Measurements from ENCODE around the gene PHLPP1.

The PHLPP1 gene

GRCh38 chr18:62937065-62937464 is 221.7 kb downstream of the PHLPP1 start:
- Histone ChIP-seq H2BK5ac (ENCODE audit: low read length) (no peak overlapping the region), H2AK5ac (ENCODE audit: low read depth, low read length) (no peak overlapping the region), H4K91ac (ENCODE audit: low read depth, low read length, poor library complexity) (no peak overlapping the region), H3K4ac (ENCODE audit: low read length) (no peak overlapping the region), H3K27me3 (ENCODE audit: control insufficient read depth in 3 of 3, insufficient read depth in 3 of 3, low read depth in 1 of 3, low read length in 3 of 3) (no peaks in the 10 kb centered on the region), H3K14ac (ENCODE audit: low read length) (no peak overlapping the region), H3K79me1 (ENCODE audit: low read depth, low read length) (no peaks in the 10 kb centered on the region), H2BK15ac (ENCODE audit: low read length) (no peak overlapping the region), H3K4me3 (ENCODE audit: low read length in 2 of 2) (no peak overlapping the region), H4K8ac (ENCODE audit: low read depth, low read length) (no peak overlapping the region), H3K9me3 (replicated peaks in 1 of 2; ENCODE audit: control insufficient read depth in 2 of 2, insufficient read depth in 1 of 2, low read depth in 1 of 2, low read length in 2 of 2) (peaks cover 0 to 7% of the 10 kb centered on the region in 2 donors), H3K9ac (ENCODE audit: low read depth, low read length, poor library complexity) (no peak overlapping the region), H3K4me1 (ENCODE audit: control insufficient read depth in 2 of 2, insufficient read depth in 1 of 2, low read depth in 1 of 2, low read length in 2 of 2) (no peaks in the 10 kb centered on the region), H2BK120ac (ENCODE audit: low read depth, low read length) (no peak overlapping the region), H3K36me3 (replicated peaks in 1 of 2; ENCODE audit: control insufficient read depth in 2 of 2, insufficient read depth in 2 of 2, low read length in 2 of 2) (peaks cover 0 to 17% of the 10 kb centered on the region in 2 donors), H3K27ac (replicated peaks; ENCODE audit: low read length) (no peak overlapping the region), H2AFZ (ENCODE audit: low read length) (no peak overlapping the region), H3K23ac (ENCODE audit: low read depth, low read length, poor library complexity) (no peak overlapping the region), H3K18ac (ENCODE audit: low read length) (no peak overlapping the region), H2BK12ac (ENCODE audit: low read length) (no peak overlapping the region), H3K4me2 (ENCODE audit: insufficient read depth, low read length, poor library complexity, severe bottlenecking) (no peak overlapping the region)
- WGBS, 2 donors (ENCODE audit: extremely low coverage in 2 of 2, insufficient read length in 2 of 2, insufficient replicate concordance in 1 of 2), result no CpG with 5 or more reads among the region's 2 CpGs
- DNase-seq (ENCODE audit: low spot score), result no peak

- Histone ChIP-seq H3K27ac (replicated peaks; ENCODE audit: low read length) (no peak overlapping the region), H3K4me2 (ENCODE audit: insufficient read depth, low read length, poor library complexity, severe bottlenecking) (no peak overlapping the region), H2BK5ac (ENCODE audit: low read length) (no peak overlapping the region), H3K18ac (ENCODE audit: low read length) (no peak overlapping the region), H4K91ac (ENCODE audit: low read depth, low read length, poor library complexity) (no peak overlapping the region), H3K9ac (ENCODE audit: low read depth, low read length, poor library complexity) (no peak overlapping the region), H3K9me3 (replicated peaks in 1 of 2; ENCODE audit: control insufficient read depth in 2 of 2, insufficient read depth in 1 of 2, low read depth in 1 of 2, low read length in 2 of 2) (no peaks in the 10 kb centered on the region), H3K79me1 (ENCODE audit: low read depth, low read length) (no peaks in the 10 kb centered on the region), H3K4me1 (ENCODE audit: control insufficient read depth in 2 of 2, insufficient read depth in 1 of 2, low read depth in 1 of 2, low read length in 2 of 2) (no peaks in the 10 kb centered on the region), H3K4me3 (ENCODE audit: low read length in 2 of 2) (no peak overlapping the region), H2BK12ac (ENCODE audit: low read length) (no peak overlapping the region), H2BK120ac (ENCODE audit: low read depth, low read length) (no peak overlapping the region), H3K4ac (ENCODE audit: low read length) (no peak overlapping the region), H4K8ac (ENCODE audit: low read depth, low read length) (no peak overlapping the region), H3K27me3 (ENCODE audit: control insufficient read depth in 3 of 3, insufficient read depth in 3 of 3, low read depth in 1 of 3, low read length in 3 of 3) (no peaks in the 10 kb centered on the region), H3K23ac (ENCODE audit: low read depth, low read length, poor library complexity) (no peak overlapping the region), H2AFZ (ENCODE audit: low read length) (no peak overlapping the region), H3K14ac (ENCODE audit: low read length) (no peak overlapping the region), H2BK15ac (ENCODE audit: low read length) (no peak overlapping the region), H2AK5ac (ENCODE audit: low read depth, low read length) (no peak overlapping the region), H3K36me3 (replicated peaks in 1 of 2; ENCODE audit: control insufficient read depth in 2 of 2, insufficient read depth in 2 of 2, low read length in 2 of 2) (peaks cover 1 to 26% of the 10 kb centered on the region in 2 donors)
- no peak for DNase-seq (ENCODE audit: low spot score)
- no CpG with 5 or more reads among the region's 1 CpG for WGBS, 2 donors (ENCODE audit: extremely low coverage in 2 of 2, insufficient read length in 2 of 2, insufficient replicate concordance in 1 of 2)
Observed at GRCh38 chr18:62938006-62938405, 222.7 kb downstream of the PHLPP1 start.

GRCh38 chr18:62938487-62938886 is 223.1 kb downstream of the PHLPP1 start:
- no peak overlapping the region for H3K4me3 ChIP-seq (ENCODE audit: low read length in 2 of 2)
- no peak overlapping the region for H2BK15ac ChIP-seq (ENCODE audit: low read length)
- no peak overlapping the region for H2BK12ac ChIP-seq (ENCODE audit: low read length)
- H3K14ac ChIP-seq (ENCODE audit: low read length), result no peak overlapping the region
- H4K8ac ChIP-seq (ENCODE audit: low read depth, low read length), result no peak overlapping the region
- no peak overlapping the region for H2BK5ac ChIP-seq (ENCODE audit: low read length)
- no peak overlapping the region for H3K18ac ChIP-seq (ENCODE audit: low read length)
- H3K36me3 ChIP-seq (replicated peaks in 1 of 2; ENCODE audit: control insufficient read depth in 2 of 2, insufficient read depth in 2 of 2, low read length in 2 of 2), result peaks cover 3 to 31% of the 10 kb centered on the region in 2 donors
- no peak overlapping the region for H3K27ac ChIP-seq (replicated peaks; ENCODE audit: low read length)
- H3K4me1 ChIP-seq (ENCODE audit: control insufficient read depth in 2 of 2, insufficient read depth in 1 of 2, low read depth in 1 of 2, low read length in 2 of 2), result no peaks in the 10 kb centered on the region
- H3K79me1 ChIP-seq (ENCODE audit: low read depth, low read length), result no peaks in the 10 kb centered on the region
- no peak overlapping the region for H2AK5ac ChIP-seq (ENCODE audit: low read depth, low read length)
- H3K23ac ChIP-seq (ENCODE audit: low read depth, low read length, poor library complexity), result no peak overlapping the region
- no peaks in the 10 kb centered on the region for H3K9me3 ChIP-seq (replicated peaks in 1 of 2; ENCODE audit: control insufficient read depth in 2 of 2, insufficient read depth in 1 of 2, low read depth in 1 of 2, low read length in 2 of 2)
- no peak overlapping the region for H3K9ac ChIP-seq (ENCODE audit: low read depth, low read length, poor library complexity)
- no peak overlapping the region for H3K4ac ChIP-seq (ENCODE audit: low read length)
- H2BK120ac ChIP-seq (ENCODE audit: low read depth, low read length), result no peak overlapping the region
- H4K91ac ChIP-seq (ENCODE audit: low read depth, low read length, poor library complexity), result no peak overlapping the region
- H3K4me2 ChIP-seq (ENCODE audit: insufficient read depth, low read length, poor library complexity, severe bottlenecking), result no peak overlapping the region
- no peak overlapping the region for H2AFZ ChIP-seq (ENCODE audit: low read length)
- no peak for DNase-seq (ENCODE audit: low spot score)
- H3K27me3 ChIP-seq (ENCODE audit: control insufficient read depth in 3 of 3, insufficient read depth in 3 of 3, low read depth in 1 of 3, low read length in 3 of 3), result no peaks in the 10 kb centered on the region

- Histone ChIP-seq H4K8ac (ENCODE audit: low read depth, low read length) (no peak overlapping the region), H3K4me3 (ENCODE audit: low read length in 2 of 2) (no peak overlapping the region), H3K18ac (ENCODE audit: low read length) (no peak overlapping the region), H4K91ac (ENCODE audit: low read depth, low read length, poor library complexity) (no peak overlapping the region), H2AK5ac (ENCODE audit: low read depth, low read length) (no peak overlapping the region), H2BK12ac (ENCODE audit: low read length) (no peak overlapping the region), H3K23ac (ENCODE audit: low read depth, low read length, poor library complexity) (no peak overlapping the region), H3K4ac (ENCODE audit: low read length) (no peak overlapping the region), H3K27me3 (ENCODE audit: control insufficient read depth in 3 of 3, insufficient read depth in 3 of 3, low read depth in 1 of 3, low read length in 3 of 3) (no peaks in the 10 kb centered on the region), H3K36me3 (replicated peaks in 1 of 2; ENCODE audit: control insufficient read depth in 2 of 2, insufficient read depth in 2 of 2, low read length in 2 of 2) (peaks cover 3 to 37% of the 10 kb centered on the region in 2 donors), H3K27ac (replicated peaks; ENCODE audit: low read length) (no peak overlapping the region), H3K4me1 (ENCODE audit: control insufficient read depth in 2 of 2, insufficient read depth in 1 of 2, low read depth in 1 of 2, low read length in 2 of 2) (no peaks in the 10 kb centered on the region), H2BK15ac (ENCODE audit: low read length) (no peak overlapping the region), H3K9ac (ENCODE audit: low read depth, low read length, poor library complexity) (no peak overlapping the region), H2BK5ac (ENCODE audit: low read length) (no peak overlapping the region), H3K14ac (ENCODE audit: low read length) (no peak overlapping the region), H3K9me3 (replicated peaks in 1 of 2; ENCODE audit: control insufficient read depth in 2 of 2, insufficient read depth in 1 of 2, low read depth in 1 of 2, low read length in 2 of 2) (no peaks in the 10 kb centered on the region), H3K4me2 (ENCODE audit: insufficient read depth, low read length, poor library complexity, severe bottlenecking) (no peak overlapping the region), H2BK120ac (ENCODE audit: low read depth, low read length) (no peak overlapping the region), H2AFZ (ENCODE audit: low read length) (no peak overlapping the region), H3K79me1 (ENCODE audit: low read depth, low read length) (no peaks in the 10 kb centered on the region)
- DNase-seq (ENCODE audit: low spot score), result no peak
- no CpG with 5 or more reads among the region's 6 CpGs for WGBS, 2 donors (ENCODE audit: extremely low coverage in 2 of 2, insufficient read length in 2 of 2, insufficient replicate concordance in 1 of 2)
Observed at GRCh38 chr18:62939433-62939832, 224.1 kb downstream of the PHLPP1 start.

All from neuronal stem cell (in vitro differentiated cells).